Thyroid gland (tissue), 4 donors: ENCODE measurements around the gene GATAD2A. TPM values are rescaled to one million over a fixed set of nuclear protein-coding genes. Genes with fewer than 3 reads are reported as not detected.

Experiments
- DNase-seq, 2 donors: peaks; one replicate each; pipeline ENCODE4 v3.0.0-alpha.2; 2019
- H3K27ac ChIP-seq, 3 donors: fragments of 200-600 bp; sonication (generic); 1 replicate in 2 of 3; 2 replicates in 1 of 3; pipeline ENCODE4 v1.5.1; 2016 to 2019; ENCODE audit warnings: mild to moderate bottlenecking in 1 of 3, moderate library complexity in 1 of 3
- H3K27me3 ChIP-seq: fragments of 200-600 bp; sonication (generic); one replicate; pipeline ENCODE4 v1.5.1; 2019
- H3K36me3 ChIP-seq, 2 donors: fragments of 200-600 bp; sonication (generic); one replicate each; pipeline ENCODE4 v1.5.1; 2016 to 2019
- H3K4me1 ChIP-seq, 2 donors: fragments of 200-600 bp; sonication (generic); one replicate each; pipeline ENCODE4 v1.5.1; 2017 to 2019
- H3K4me3 ChIP-seq, 3 donors: fragments of 200-600 bp; sonication (generic); replicated peaks in 1 of 3; 1 replicate in 2 of 3; 2 replicates in 1 of 3; pipeline ENCODE4 v1.5.1; 2016; ENCODE audit warnings: mild to moderate bottlenecking in 1 of 3
- H3K9me3 ChIP-seq: fragments of 200-600 bp; sonication (generic); one replicate; pipeline ENCODE4 v1.5.1; 2017
- CTCF ChIP-seq, 6 experiments: fragments of 200-600 bp in 3 of 6; fragments of 450-650 bp in 3 of 6; sonication (generic) in 3 of 6; IDR thresholded peaks; one replicate each; pipeline ENCODE4 v1.5.1; 2016 to 2019; ENCODE audit warnings: antibody characterized with exemption in 6 of 6, mild to moderate bottlenecking in 2 of 6, inconsistent platforms in 1 of 6, moderate library complexity in 1 of 6
- POLR2A ChIP-seq, 2 donors: fragments of 450-650 bp; IDR thresholded peaks; one replicate each; pipeline ENCODE4 v1.6.1; 2017; ENCODE audit warnings: antibody characterized with exemption in 2 of 2, mild to moderate bottlenecking in 2 of 2, moderate library complexity in 1 of 2
- WGBS, 2 donors: methylation state at CpG; one replicate each; pipeline ENCODE4 v1.1.5; 2017; 5-methylcytosine and 5-hydroxymethylcytosine counted together
- intact Hi-C: fragments of 100-400 bp; cut with DNase I; formaldehyde crosslinking; loops from one replicate; pipeline ENCODE4 v1.15.1; 2023
- total RNA-seq, 4 donors: library from RNA; depleted of rRNA; stranded (reverse); fragments of >200 nt; gene quantifications; one replicate each; pipeline ENCODE4 v1.2.3, GENCODE V29; 2016

The GATAD2A gene
- total RNA-seq, 4 donors from 2014 or later = 33.2 to 82.4 (median 51.8) TPM

- no peaks in the 10 kb centered on the region for H3K27me3 ChIP-seq
- DNase-seq = no peak
- intact Hi-C loops = no loop called here
- no peaks in the 10 kb centered on the region for H3K9me3 ChIP-seq
- WGBS, 2 donors = 83 to 94% methylated on average over 2 to 4 of the region's 9 CpGs
- no peak overlapping the region for H3K27ac ChIP-seq
- no peaks in the 10 kb centered on the region for H3K36me3 ChIP-seq
- H3K4me3 ChIP-seq = no peak overlapping the region
- peaks cover 27 to 36% of the 10 kb centered on the region in 2 donors for H3K4me1 ChIP-seq
- TF ChIP-seq CTCF (IDR thresholded peaks at IDR 0.05) (no peak), POLR2A (IDR thresholded peaks at IDR 0.05) (no peak)
Measured at GRCh38 chr19:19487077-19487949, 81.8 kb downstream of the GATAD2A start.

GRCh38 chr19:19487950-19488874, 82.7 kb downstream of the GATAD2A start:
- Histone ChIP-seq H3K9me3 (no peaks in the 10 kb centered on the region), H3K4me3 (no peak overlapping the region), H3K27ac (peak overlapping the region; percentile 65 to 87 (median 70)), H3K27me3 (no peaks in the 10 kb centered on the region), H3K36me3 (peaks cover 0 to 2% of the 10 kb centered on the region in 2 donors), H3K4me1 (peaks cover 27 to 36% of the 10 kb centered on the region in 2 donors)
- 63 to 67% methylated on average over 16 to 20 of the region's 20 CpGs for WGBS, 2 donors
- DNase-seq = no peak
- intact Hi-C loops = no loop called here
- TF ChIP-seq CTCF (IDR thresholded peaks at IDR 0.05) = no peak

- Histone ChIP-seq H3K4me1 (peaks cover 27 to 36% of the 10 kb centered on the region in 2 donors), H3K9me3 (no peaks in the 10 kb centered on the region), H3K36me3 (peaks cover 3 to 11% of the 10 kb centered on the region in 2 donors), H3K27ac (peak overlapping the region; percentile 65 to 87 (median 70)), H3K4me3 (no peak overlapping the region), H3K27me3 (no peaks in the 10 kb centered on the region)
- peak; percentile 82 to 83 for DNase-seq
- WGBS, 2 donors = 43 to 56% methylated on average over 12 to 14 of the region's 14 CpGs
- intact Hi-C loops = no loop called here
- peak in 1 of 6 experiments; percentile 5 for TF ChIP-seq CTCF (IDR thresholded peaks at IDR 0.05)
- no peak for TF ChIP-seq POLR2A (IDR thresholded peaks at IDR 0.05)
Measured at GRCh38 chr19:19488875-19489690, 83.6 kb downstream of the GATAD2A start.

- Histone ChIP-seq H3K36me3 (peaks cover 11 to 15% of the 10 kb centered on the region in 2 donors), H3K4me1 (peaks cover 27 to 35% of the 10 kb centered on the region in 2 donors), H3K27ac (peak overlapping the region; percentile 65 to 87 (median 70)), H3K9me3 (no peaks in the 10 kb centered on the region), H3K4me3 (no peak overlapping the region), H3K27me3 (no peaks in the 10 kb centered on the region)
- no peak for DNase-seq
- intact Hi-C loops = loop anchor here (2.0 kb wide), 1 partner anchor 123 kb away; no protein-coding TSS in a partner anchor
- TF ChIP-seq POLR2A (IDR thresholded peaks at IDR 0.05) (no peak), CTCF (IDR thresholded peaks at IDR 0.05) (no peak)
- WGBS, 2 donors = 85 to 94% methylated on average over 3 to 9 of the region's 9 CpGs
Measured at GRCh38 chr19:19489804-19490204, 84.3 kb downstream of the GATAD2A start.
